HG02870 (cell line): ENCODE data around the gene SST.

Experiments used
- ATAC-seq: cut with Tn5 transposase; IDR thresholded peaks from one replicate; pipeline ENCODE4 v1.9.1; 2021; ENCODE audit warnings: mild to moderate bottlenecking, moderate library complexity; ENCODE audit not compliant: unreplicated experiment

SST gene

GRCh38 chr3:187636528-187636927 lies 33.7 kb downstream of the SST start:
- no peak for ATAC-seq

DNA sequence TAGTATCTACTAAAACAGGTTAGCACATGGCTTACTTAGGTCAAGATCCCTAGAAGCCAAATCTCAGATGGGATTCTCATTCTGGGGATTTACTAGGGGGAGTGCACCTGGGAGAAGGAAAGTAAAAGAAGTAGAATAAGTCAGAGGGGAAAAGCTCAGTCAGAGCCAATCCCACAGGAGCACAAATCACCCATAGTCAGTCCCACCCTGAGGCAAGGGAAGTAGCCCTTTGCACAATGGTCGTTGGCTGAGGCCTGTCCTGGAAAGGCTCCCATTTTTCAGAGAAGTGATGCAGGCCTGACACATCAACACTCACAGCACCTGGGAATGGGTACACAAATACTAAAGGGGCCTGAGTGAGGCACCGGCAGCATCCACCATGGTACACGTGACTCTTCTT lies 39.8 kb downstream of the SST start:
- no peak for ATAC-seq

- no peak for ATAC-seq
Observed at GRCh38 chr3:187629711-187630110, 40.5 kb downstream of the SST start.

DNA sequence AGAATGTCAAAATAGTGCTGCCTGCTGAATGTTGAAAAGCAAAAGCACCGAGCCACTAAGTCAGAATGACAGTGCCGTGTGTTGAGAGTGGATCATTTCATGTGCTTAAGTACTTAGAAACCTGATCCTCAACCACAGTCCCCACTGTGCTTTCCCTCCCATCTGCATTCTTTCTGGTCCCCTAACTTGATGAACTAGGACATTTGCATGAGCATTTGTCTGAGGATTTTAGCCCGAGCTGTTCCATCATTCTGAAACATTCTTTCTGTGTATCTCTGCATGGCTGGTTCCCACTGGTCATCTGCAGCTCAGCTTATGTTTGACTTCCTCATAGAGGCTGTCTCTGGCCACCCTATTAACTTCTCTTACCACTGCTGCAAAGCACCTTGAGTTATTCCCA lies 42.0 kb downstream of the SST start:
- no peak for ATAC-seq

- ATAC-seq = no peak
Observed at GRCh38 chr3:187626581-187626980, 43.6 kb downstream of the SST start.

GRCh38 chr3:187624588-187624987 lies 45.6 kb downstream of the SST start:
- ATAC-seq = no peak

GRCh38 chr3:187623285-187623814 lies 46.8 kb downstream of the SST start:
- no peak for ATAC-seq

DNA sequence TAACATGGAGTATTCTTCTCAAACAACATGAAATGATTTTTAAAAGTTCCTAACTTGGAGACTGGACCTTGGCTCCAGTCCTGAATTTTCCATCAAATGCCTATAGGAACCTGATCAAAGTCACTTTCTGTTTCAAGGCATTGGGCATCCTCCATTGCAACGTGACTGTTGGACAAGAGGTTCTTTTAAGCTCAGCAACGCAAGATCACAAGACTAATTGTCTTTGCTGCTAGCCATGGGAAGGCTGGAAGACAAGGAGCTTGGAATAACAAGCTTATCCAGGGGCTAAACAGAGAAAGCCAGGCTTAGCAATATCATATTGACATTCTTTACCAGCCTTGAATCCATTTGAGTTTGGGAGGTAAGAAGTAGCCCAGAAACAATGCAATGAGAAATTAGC lies 48.3 kb downstream of the SST start:
- no peak for ATAC-seq

- no peak for ATAC-seq
Observed at GRCh38 chr3:187619461-187619860, 50.7 kb downstream of the SST start.
